CD4-positive, alpha-beta T cell treated with Interleukin-6 for 4 hours (primary cell): Measurements from ENCODE around the gene SLC4A1AP.
A peak's percentile ranks its signal among the peaks of the same experiment; 100 is the strongest.
"Not testable (repeated sequence)": the region's sequence is repeated elsewhere in the genome, so short reads cannot be mapped to it uniquely, and the experiment has no call there.

Source experiments
- DNase-seq: peaks from one replicate; pipeline ENCODE4 v3.0.0-alpha.2; 2020; ENCODE audit warnings: mixed read lengths

SLC4A1AP gene, protein sequence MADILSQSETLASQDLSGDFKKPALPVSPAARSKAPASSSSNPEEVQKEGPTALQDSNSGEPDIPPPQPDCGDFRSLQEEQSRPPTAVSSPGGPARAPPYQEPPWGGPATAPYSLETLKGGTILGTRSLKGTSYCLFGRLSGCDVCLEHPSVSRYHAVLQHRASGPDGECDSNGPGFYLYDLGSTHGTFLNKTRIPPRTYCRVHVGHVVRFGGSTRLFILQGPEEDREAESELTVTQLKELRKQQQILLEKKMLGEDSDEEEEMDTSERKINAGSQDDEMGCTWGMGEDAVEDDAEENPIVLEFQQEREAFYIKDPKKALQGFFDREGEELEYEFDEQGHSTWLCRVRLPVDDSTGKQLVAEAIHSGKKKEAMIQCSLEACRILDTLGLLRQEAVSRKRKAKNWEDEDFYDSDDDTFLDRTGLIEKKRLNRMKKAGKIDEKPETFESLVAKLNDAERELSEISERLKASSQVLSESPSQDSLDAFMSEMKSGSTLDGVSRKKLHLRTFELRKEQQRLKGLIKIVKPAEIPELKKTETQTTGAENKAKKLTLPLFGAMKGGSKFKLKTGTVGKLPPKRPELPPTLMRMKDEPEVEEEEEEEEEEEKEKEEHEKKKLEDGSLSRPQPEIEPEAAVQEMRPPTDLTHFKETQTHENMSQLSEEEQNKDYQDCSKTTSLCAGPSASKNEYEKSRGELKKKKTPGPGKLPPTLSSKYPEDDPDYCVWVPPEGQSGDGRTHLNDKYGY

DNA sequence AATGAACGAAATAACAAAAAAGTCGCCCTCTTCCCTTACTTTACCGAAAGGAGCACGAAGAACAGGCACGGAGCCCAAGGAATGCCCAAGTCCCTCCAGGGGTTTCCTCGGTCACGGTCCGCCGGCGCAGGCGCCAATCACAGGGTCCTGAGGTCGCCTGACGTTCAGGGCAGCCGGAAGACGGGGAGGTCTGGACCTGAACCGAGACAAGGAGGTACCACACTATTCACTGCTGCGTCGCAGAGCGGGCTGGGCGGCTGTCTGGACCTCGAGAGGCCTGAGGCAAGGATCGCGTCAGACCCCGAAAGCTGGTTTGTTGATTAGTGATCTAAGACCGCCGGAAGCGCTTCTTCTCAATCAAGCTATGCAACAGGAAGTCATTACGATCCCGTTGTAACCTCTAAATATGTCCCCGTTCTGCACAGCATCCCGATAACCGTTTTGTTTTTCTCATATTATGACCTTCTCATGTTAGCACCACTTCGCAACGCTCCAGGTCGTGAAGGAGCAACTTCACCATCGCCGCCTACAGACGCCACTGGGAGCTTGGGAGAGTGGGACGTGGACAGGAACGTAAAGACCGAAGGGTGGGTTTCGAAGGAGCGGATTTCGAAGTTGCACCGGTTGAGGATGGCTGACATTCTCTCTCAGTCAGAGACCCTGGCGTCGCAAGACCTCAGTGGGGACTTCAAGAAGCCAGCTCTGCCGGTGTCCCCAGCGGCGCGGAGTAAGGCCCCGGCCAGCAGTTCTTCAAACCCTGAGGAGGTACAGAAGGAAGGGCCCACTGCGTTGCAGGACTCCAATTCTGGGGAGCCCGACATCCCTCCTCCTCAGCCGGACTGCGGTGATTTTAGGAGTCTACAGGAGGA lies at the start of gene SLC4A1AP, which contains the start of gene SUPT7L:
Gene SLC4A1AP, plus strand, starts transcription at position 605 of the 869 bp plus-strand sequence. Its CDS starts 26 bp downstream, at position 631.
Gene SUPT7L, minus strand, starts transcription at position 330 of the 869 bp plus-strand sequence. CDS start 1,422 bp downstream, outside the sequence.
- DNase-seq: peak; percentile 73

DNA sequence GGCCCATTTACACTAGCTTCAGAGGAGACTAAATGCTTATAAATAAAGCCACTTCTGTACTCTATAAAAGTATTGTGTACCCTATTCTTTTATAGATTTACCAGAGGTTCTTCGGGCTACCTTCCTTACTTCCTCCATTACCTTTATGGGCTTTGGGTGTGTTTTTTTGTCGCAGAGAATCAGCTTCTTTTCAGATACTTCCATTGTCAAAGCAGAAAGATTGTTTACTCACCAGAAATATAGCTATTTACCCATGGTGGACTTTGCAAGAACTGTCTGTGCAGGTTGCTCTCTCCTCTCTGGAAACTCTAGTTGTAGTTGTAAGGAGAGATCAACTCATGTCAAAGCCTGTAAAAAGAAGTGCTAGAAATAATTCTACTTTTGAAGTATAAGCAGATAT lies 49.7 kb upstream of the SLC4A1AP start:
- no peak for DNase-seq

DNA sequence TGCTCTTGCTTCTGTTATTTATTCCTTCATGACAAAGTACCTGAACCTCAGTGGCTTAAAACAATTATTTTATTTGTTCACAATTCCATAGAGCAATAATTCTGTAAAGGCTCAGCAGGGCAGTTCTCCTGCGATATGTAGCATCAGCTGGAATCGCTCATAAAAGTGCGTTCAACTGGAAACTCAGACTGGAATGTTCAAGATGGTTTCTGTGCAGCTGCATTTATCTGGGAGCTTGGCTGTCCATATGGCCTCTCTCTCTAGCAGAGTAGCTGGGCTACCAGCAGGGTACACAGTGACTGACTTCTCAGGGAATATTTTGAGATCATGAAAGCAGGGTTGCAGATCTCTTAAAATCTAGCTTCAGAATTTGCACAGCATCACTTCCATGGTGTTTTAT lies 48.4 kb upstream of the SLC4A1AP start:
- DNase-seq: no peak

DNA sequence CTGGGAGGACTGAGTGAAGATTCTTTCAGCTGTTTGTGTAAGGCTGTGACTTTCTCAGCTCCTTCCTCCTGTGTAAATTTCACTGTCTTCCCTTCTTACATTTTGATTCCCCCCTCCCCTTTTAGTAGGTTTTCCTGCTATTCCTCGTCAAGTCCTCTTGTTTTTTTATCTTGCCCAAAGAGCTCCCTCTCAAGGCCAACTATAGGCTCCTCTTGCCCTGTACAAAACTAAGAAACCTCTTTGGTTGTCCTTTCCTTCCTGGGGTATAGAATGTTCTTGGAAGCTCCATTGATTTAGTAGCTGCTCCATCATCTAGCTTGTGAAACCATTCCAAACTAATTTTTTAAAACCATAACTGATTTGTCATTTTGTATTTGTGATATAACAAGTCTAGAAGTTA lies 42.2 kb upstream of the SLC4A1AP start:
- DNase-seq: no peak

DNA sequence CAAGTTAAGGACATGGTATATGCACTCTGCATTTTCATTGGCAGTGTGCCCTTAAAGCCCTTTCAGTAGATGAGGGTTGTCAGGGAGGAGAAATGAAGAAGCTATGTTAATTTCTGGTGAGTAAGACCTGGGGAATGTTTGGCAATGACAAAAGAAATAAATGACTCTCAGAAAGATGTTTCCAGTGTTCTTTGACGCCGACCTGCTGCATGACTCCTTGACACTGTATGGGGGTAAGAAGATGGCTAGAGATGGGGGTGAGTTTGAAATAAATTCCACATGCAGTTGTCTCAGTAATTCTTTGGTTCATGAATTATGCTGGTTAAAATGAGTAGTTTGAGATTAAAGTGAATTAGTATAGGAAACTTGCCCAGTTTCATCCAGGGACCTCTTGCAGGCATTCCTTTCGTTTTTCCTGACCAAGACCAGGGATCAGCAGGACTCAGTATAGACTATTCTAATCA lies 40.7 kb upstream of the SLC4A1AP start:
- DNase-seq: no peak

DNA sequence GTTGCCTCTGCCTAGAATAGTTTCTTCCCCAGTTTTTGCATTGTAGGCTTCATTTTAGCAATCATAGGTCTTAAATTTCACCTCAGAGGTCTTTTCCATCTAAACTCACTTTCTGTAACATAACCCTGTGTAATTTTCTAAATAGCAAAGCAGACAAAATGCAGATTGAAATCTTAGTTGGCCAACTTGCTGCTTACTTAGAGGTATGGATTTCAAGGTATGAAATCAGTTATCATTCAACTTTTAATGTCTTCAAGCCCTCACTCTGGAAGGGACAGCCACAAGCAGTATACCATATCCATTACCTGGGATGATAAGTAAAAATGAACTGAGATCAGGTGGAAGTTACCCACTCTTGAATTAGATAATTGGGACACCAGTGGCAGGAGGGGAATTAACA lies 38.7 kb upstream of the SLC4A1AP start:
- no peak for DNase-seq

DNA sequence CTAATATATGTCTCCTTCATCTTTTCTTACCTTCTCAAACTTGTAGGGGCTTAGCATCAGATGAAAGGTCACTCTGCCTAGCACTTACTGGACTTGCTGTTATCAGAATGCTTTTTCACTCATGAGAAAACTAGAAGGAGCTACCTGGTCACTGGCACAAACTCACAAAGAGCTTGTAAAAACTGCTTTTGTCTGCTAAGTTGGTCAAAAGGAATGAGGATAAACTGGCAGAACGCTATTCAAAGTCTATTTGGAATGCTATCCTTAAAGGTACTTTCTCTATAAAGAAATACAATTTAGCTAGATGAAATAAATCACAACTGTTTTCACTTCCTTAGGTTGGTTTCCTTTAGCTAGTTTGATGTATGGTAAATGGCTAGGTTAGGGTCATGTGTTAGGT lies 37.4 kb upstream of the SLC4A1AP start:
- DNase-seq: not testable (repeated sequence)

DNA sequence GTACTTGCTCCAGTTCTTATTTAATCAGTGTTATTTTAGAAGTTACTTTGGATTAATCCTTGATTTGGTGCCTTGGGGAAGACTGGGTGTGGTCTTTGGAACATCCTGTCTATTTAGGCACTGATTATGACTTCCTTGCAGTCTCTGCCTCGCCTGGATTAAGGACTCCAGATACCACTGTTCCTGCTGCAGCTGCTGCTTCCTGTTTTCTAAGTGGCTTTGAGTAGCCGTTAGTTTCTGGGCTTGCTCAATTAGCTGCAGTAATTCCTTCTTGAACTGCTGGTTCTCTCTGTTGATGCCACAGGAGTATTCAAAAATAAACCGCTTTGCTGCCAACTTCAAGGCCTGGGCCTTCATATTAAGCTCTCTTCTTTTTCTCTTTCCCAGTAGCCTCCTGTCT lies 36.8 kb upstream of the SLC4A1AP start:
- DNase-seq: not testable (repeated sequence)

DNA sequence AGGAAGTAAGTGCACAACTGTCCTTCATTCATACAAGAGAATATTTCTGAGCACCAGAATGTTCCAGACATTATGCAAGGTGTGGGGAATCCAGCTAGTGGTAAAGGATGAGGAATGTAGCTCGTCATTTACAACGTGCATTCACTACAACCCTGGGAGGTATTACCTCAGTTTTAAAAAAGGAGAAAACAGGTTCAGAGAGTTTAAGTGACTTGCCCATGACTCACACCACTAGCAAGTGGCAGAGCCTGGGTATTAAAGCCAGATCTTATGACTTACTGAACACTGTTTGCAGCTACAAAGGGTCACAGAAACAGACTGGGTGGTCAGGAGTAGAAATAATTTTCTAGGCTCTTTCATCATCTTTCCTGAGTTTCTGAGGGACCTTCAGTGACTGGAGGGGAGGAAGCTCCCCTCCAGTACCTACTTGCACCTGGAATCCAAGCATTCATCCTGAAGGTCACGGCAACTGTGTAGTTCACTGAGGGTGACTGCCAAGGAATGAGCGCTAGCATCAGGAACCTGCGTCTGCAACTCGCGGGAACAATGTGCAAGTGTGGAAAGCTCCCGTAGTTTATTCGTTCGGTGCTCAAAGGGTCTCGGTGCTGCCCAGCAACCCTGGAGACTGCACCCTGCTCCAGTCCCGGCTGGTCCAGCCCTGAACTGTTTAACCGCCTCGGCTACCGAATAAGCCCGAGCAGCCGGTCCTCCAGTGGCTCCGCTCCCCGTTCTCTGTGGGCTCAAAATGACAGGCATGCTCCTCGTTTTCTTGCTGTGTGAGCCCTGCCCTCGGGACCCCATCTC lies 35.5 kb upstream of the SLC4A1AP start:
- DNase-seq: peak; percentile 4

DNA sequence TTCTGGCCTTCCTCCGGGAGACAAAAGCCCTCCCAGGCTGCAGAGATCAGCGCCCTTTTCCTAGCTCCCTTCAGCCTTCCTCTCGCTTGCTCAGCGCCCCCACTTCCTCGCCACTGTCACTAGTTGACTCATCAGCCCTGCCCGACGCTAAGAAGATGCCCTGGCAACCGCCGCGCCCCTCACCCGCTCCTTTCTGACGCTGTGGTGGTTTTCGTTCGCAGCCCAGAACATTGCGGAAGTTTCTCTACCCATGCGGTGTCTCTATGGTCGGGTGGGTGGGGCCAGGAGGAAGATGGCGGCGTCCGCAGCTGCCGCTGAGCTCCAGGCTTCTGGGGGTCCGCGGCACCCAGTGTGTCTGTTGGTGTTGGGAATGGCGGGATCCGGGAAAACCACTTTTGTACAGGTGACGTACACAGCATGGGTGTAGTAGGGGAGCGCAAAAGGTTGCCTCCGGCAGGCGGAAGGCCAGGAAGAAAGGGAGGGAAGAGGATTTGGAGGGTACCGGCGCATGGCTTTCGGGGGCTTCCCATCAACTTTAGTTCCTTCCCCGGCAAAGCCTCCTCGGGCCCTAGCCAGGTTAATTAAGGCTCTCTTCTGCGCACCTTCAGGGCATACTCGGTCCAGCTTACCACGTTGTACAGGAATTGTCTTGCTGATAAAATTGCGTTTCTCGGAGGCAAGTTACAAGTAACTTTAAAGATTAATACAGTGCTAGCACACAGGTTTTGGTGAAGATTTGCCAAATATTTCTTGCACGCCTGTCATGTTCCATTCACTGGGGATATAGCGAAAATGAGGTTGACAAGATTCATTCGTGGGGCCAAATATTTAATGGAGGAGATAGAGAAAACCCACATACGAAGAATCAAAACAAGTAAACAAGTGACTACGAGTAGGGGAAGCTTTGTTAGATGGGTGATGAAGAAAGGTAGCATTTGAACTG lies 34.7 kb upstream of the SLC4A1AP start, which contains the start of the genes CCDC121 and GPN1:
Gene CCDC121, minus strand, starts transcription at position 246 of the 943 bp plus-strand sequence. CDS start 1,213 bp downstream, outside the sequence.
Gene GPN1, plus strand, starts transcription at position 284 of the 943 bp plus-strand sequence. Its CDS starts 9 bp downstream, at position 293.
- peak; percentile 96 for DNase-seq

DNA sequence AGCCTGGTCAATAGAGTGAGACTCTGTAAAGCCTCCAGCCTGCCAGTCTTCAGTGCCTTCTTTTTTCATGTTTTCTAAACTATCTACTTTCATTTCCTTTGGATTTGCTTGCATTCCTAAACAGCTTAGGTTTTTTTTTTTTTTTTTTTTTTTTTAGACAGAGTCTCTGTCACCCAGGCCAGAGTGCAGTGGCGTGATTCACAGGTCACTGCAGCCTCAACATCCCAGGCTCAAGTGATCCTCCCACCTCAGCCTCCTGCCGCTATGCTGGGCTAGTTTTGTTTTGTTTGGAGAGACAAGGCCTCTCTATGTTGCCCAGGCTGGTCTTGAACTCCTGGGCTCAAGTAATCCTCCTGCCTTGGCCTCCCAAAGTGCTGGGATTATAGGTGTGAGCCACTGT lies 33.4 kb upstream of the SLC4A1AP start:
- DNase-seq: not testable (repeated sequence)

DNA sequence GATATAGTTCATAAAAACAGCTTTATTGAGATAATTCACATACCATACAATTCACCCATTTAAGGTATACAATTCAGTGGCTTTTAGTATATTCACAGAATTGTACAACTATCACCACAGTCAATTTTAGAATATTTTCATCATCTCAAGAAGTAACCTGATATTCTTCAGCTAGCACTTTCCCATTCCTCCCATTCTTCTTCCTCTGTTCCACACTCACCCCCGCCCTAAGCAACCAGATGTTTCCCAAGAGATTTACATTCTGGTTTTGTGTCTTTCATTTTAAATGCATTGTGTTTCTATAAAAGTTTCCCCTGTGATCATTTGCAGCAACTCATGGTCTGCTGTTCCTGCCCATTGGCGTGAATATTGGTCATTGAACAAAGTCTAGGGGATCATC lies 29.4 kb upstream of the SLC4A1AP start:
- DNase-seq: no peak

DNA sequence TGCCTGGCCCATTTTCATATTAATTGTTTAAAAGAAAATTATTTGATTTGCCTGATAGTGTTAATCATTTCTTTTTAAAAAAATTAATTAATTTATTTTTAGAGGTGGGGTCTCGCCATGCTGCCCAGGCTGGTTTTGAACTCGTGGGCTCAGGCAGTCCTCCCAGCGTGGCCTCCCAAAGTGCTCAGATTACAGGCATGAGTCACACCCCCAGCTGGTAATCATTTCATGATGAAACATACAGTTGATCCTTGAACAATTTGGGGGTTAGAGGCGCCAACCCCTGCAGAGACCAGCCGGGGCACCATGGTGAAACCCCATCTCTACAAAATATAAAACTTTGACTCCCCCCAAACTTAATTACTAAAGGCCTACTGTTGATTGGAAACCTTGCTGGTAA lies 26.9 kb upstream of the SLC4A1AP start:
- DNase-seq: no peak

DNA sequence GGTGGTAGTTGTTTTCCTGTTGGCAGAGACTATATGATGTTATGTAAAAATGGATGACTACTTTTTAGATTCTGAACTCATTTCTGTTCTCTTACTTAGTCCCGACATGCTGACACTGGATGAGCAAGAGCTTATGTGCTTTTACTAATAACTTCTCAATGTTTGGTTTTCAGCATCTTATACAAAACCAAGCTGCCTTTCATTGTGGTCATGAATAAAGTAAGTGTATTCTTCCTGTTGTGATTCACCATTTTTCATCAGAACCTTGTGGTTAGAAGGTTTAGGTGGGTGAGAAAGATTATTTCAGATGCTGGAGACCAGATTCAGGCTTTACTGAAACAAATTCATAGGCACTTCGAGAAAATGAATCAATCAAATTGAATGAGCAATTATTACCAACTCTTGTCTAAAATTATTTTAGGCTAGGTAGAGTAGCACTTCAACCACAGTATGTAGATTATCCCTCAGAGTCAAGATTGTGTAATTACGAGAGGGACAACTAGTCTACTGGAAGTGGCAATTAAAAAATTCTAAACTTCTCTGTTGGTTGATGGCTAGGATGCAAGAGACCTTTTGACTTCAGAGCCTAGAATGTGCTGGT lies 25.6 kb upstream of the SLC4A1AP start:
- DNase-seq: no peak

DNA sequence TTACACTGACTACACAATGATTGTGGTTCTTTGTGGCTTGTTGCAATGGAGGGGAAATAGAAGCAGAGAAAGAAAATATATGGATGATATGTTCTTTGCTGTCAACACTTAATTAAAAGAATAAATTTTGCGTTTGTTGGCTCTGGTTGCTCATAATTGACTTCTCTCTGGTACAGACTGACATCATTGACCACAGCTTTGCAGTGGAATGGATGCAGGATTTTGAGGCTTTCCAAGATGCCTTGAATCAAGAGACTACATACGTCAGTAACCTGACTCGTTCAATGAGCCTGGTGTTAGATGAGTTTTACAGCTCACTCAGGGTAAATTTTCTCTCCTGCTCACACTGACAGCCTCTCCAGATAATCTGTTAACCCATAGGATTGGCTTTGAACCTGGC lies 25.0 kb upstream of the SLC4A1AP start:
- DNase-seq: no peak

DNA sequence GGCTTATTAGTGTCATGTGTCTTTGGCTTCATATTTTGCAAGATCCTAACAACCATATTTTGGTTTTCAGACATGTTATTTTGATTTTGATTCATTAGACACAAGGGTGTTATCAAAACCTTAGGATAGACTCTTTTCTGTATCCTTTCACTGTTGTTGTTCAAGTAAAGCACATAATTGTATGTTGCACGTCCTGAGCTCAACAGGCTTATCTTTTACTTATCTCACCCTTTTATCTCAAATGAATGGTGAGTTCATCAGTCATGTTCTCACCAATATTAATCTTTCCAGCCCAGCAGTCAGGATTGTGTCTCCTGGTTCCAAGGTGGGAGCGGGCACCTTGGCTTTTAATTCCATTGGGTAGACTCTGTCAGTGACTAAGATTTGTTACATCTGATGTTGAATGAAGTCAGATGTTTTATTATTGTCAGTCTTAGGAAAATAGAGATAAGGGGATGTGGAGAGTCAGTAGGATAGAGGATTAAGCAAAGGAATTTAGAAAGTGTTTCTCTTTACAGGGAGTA lies 22.9 kb upstream of the SLC4A1AP start:
- no peak for DNase-seq

DNA sequence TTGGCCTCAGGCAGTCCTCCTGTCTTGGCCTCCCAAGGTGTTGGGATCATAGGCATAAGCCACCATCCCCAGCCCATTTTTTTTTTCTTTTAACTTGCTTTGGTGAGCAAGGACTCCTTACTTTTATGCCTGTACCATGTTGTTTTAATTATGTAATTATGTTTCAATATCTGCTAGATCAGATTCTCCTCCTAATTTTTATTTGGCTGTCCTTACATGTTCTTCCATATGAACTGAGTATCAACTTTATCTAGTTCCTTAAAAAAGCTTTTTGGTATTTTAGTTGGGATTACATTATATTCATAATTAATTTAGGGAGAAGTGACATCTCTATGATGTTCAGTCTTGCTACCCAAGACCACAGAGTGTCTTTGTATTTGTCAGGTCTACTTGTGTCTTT lies 18.5 kb upstream of the SLC4A1AP start:
- no peak for DNase-seq

DNA sequence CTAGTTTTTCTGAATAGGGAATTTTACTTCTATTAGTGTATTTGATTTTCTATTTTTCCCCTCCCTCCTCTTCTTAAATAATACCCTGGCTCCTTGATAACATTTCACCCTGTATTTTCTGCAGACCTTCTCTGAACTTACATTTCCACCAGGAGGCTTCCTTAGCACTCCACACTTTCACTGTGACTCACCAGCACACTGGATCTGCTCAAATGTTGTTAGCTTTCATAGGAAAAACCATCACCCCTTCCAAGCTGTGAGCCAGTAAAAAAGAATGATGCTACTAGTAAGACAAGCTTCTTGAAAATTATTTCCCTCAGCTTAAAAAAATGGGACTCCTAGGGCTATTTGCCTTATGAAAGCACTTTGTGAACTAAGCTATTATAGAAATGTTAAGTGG lies 16.4 kb upstream of the SLC4A1AP start:
- no peak for DNase-seq

DNA sequence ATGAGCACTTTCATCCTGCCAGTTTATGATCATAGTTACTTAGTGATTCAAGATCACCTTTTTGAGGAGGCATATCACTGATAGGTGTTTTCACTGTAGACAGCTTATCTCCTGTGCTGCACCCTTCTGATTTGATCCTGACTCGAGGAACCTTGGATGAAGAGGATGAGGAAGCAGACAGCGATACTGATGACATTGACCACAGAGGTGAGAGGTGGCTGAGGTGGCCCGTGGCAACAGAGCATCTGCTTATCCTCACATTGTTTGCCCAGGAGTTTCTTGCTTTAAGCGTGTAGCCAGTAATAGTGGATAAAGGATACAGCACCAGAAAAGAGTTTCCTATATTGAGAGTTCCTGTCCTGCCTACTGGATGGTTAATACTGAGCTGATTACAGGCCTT lies 16.0 kb upstream of the SLC4A1AP start:
- no peak for DNase-seq

DNA sequence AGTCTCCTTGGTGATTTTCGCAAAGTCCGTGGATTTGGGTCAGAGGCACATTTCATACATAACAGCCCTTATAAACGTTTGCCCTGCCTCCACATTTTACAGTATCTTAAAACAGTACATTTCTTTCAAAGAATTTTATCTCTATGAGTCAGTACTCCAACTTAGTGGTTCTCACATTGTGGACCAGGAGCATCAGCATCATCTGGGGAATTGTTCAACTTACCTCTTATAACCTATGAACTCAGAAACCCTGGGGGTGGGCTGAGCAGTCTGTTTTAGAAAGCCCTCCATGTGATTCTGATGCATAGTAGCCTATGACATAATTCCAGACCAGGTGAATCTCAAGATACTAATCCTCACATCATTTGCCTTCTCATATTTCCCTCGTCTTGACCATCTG lies 12.6 kb upstream of the SLC4A1AP start:
- no peak for DNase-seq
